ENCODE measurements around the gene ERAS.
"Not testable (repeated sequence)": the region's sequence is repeated elsewhere in the genome, so short reads cannot be mapped to it uniquely, and the experiment has no call there.

The ERAS gene

GRCh38 chrX:48833542-48834138 lies 7.3 kb downstream of the ERAS start:
- DNase-seq: no peak

DNA sequence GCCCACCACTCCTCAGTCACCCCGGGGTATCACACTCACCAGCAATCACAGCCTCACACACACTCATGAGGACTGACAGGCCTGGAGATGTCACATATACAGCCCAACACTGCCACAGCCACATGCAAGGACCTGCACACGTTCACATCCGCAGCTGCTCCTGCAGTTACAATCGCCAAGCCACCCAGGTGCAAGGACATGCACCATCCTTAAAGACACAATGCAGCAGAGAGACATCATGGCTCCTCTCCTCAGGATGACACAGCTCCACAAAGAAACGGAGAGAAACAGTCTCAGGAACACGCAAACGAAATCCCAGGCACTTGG lies 8.0 kb downstream of the ERAS start:
- peak; percentile 49 for DNase-seq

GRCh38 chrX:48835524-48836329 lies 9.4 kb downstream of the ERAS start, which contains the start of gene PCSK1N:
PCSK1N (minus strand) TSS chrX:48835610; CDS start chrX:48835532, 78 bp downstream.
- peak; percentile 82 for DNase-seq

GRCh38 chrX:48839686-48840085 lies 13.4 kb downstream of the ERAS start:
- DNase-seq: no peak

DNA sequence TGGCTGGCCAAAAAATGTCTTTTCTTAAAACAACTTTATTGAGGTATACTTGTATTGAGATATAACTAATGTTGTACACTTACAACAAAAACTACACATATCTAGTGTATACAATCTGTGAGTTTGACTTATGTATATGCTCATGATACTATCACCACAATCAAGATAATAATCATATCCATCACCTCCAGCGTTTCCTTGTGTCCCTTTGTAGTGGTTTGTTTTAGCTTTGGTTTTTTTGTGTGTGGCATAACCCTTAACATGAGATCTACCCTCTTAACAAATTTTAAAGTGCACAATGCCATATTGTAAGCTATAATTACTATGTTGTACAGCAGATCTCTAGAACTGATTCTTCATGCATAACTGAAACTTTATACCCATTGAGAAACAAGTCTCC lies 22.5 kb downstream of the ERAS start:
- no peak for DNase-seq

- no peak for DNase-seq
These were observed 26.5 kb downstream of the ERAS start for GRCh38 chrX:48852857-48853256.

GRCh38 chrX:48853494-48853893 lies 27.2 kb downstream of the ERAS start:
- DNase-seq: not testable (repeated sequence)

DNA sequence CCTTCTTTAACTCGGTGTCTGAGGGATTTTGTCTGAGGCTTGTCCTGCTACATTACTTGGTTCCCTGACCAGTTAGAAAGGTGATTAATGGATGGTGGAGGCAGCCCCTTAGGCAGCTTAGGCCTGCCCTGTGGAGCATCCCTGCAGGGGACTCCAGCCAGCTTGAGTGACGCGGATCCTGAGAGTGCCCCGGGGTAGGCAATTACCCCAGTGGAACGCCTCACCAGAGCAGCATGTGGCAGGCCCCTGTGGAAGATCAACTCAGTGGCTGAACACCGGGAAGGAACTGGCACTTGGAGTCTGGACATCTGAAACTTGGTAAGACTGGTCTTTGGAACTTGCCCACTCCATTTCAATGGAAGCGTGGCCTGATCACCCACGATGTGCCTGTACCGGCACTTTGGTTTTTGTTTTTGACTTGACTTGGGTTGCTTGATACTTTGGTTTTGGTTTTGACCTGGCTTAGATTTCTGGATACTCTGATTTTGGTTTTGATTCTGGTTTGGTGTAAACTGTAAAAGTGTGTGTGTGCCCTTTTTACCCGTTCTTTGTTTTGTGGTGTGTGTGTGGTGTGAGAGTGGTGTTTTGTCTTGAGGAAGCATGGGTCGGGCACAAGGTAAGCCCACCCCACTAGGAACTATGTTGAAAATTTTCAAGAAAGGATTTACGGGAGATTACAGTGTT lies 27.9 kb downstream of the ERAS start:
- DNase-seq: not testable (repeated sequence)

GRCh38 chrX:48854898-48855297 lies 28.6 kb downstream of the ERAS start:
- DNase-seq: no peak

DNA sequence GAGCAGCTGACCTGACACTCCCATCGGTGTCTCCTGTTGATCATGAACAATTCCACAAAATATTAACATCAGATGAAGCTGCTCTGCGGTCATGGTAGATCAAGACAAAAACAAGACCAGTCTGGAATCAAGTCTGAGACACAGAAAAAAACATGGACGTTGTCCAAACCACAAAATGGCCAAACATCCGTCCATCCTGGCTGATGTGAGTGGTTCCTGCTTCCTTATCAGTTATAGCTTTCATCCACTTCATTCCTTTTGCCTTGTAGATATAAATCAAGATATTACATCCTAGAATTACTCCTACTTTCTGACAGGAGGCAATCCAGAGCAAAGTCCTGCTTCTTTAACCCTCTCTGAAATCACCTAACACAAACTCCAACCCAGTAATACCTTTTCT lies 37.9 kb downstream of the ERAS start:
- DNase-seq: no peak

GRCh38 chrX:48872017-48872416 lies 45.7 kb downstream of the ERAS start:
- DNase-seq: not testable (repeated sequence)

- DNase-seq: not testable (repeated sequence)
These were observed 50.6 kb downstream of the ERAS start for GRCh38 chrX:48876944-48877343.
